CD4-positive, alpha-beta memory T cell (primary cell): ENCODE results near the gene ERI3. TPM values are rescaled to one million over a fixed set of nuclear protein-coding genes. Genes with fewer than 3 reads are reported as not detected.

Experiments
- CTCF ChIA-PET: fragments of 350-600 bp; sonication (Branson Sonifier 250); formaldehyde crosslinking; loops from one replicate; lab custom pipeline; 2021; ENCODE audit warnings: inconsistent platforms; ENCODE audit not compliant: partially characterized antibody; lab: Charles Lee
- POLR2A ChIA-PET: fragments of 350-600 bp; sonication (Branson Sonifier 250); formaldehyde crosslinking; loops from one replicate; lab custom pipeline; 2021; ENCODE audit not compliant: partially characterized antibody; lab: Charles Lee
- DNase-seq, 5 donors: peaks; one replicate each; pipeline versions ENCODE4 v3.0.0 to v3.0.0-alpha.2; 2020 to 2022; ENCODE audit warnings: mixed read lengths in 1 of 5
- H3K27ac ChIP-seq: one replicate; pipeline ENCODE4 v1.7.0; 2013; ENCODE audit warnings: low read depth, low read length
- H3K27me3 ChIP-seq: 2 replicates; pipeline ENCODE4 v1.7.0; 2013; ENCODE audit warnings: mild to moderate bottlenecking, low read length, moderate library complexity; ENCODE audit not compliant: insufficient read depth
- H3K36me3 ChIP-seq: 2 replicates; pipeline ENCODE4 v1.7.0; 2013; ENCODE audit warnings: mild to moderate bottlenecking, low read length, moderate library complexity; ENCODE audit not compliant: insufficient read depth
- H3K4me1 ChIP-seq: 2 replicates; pipeline ENCODE4 v1.7.0; 2013; ENCODE audit warnings: mild to moderate bottlenecking, low read length, moderate library complexity; ENCODE audit not compliant: insufficient read depth
- H3K4me3 ChIP-seq, 2 donors: one replicate each; pipeline ENCODE4 v1.7.0; 2013; ENCODE audit warnings: low read length in 2 of 2, mild to moderate bottlenecking in 1 of 2
- H3K9me3 ChIP-seq, 2 donors: one replicate each; pipeline ENCODE4 v1.7.0; 2013; ENCODE audit warnings: low read length in 2 of 2, control low read depth in 1 of 2; ENCODE audit not compliant: control insufficient read depth in 1 of 2
- H3K27ac Mint-ChIP-seq, 7 donors: one replicate each; pipeline ENCODE4 v1.8.0; 2020 to 2021; ENCODE audit warnings: mixed read lengths in 7 of 7, mild to moderate bottlenecking in 6 of 7, inconsistent platforms in 3 of 7, moderate library complexity in 3 of 7
- H3K27me3 Mint-ChIP-seq, 2 donors: one replicate each; pipeline ENCODE4 v1.8.0; 2020 to 2021; ENCODE audit warnings: mixed read lengths in 2 of 2
- H3K36me3 Mint-ChIP-seq, 2 donors: one replicate each; pipeline ENCODE4 v1.8.0; 2020 to 2021; ENCODE audit warnings: mixed read lengths in 2 of 2, inconsistent platforms in 1 of 2, mild to moderate bottlenecking in 1 of 2
- H3K4me1 Mint-ChIP-seq, 4 donors: one replicate each; pipeline ENCODE4 v1.8.0; 2020 to 2021; ENCODE audit warnings: mixed read lengths in 4 of 4, mild to moderate bottlenecking in 1 of 4
- H3K4me3 Mint-ChIP-seq, 8 donors: one replicate each; pipeline ENCODE4 v1.8.0; 2020 to 2021; ENCODE audit warnings: mixed read lengths in 8 of 8, mild to moderate bottlenecking in 7 of 8, moderate library complexity in 6 of 8, inconsistent platforms in 3 of 8
- H3K9me3 Mint-ChIP-seq, 8 donors: one replicate each; pipeline ENCODE4 v1.8.0; 2020 to 2021; ENCODE audit warnings: mixed read lengths in 8 of 8, mild to moderate bottlenecking in 5 of 8, inconsistent platforms in 3 of 8, moderate library complexity in 1 of 8
- intact Hi-C: fragments of 100-400 bp; cut with micrococcal nuclease; formaldehyde crosslinking; loops from one replicate; pipeline ENCODE4 v1.15.1; 2023
- polyA plus RNA-seq, 2 donors: library from polyadenylated mRNA; unstranded; fragments of 300-500 nt; fragmentation: Illumina TruSeq; gene quantifications; one replicate each; pipeline ENCODE4 v1.2.3, GENCODE V29; 2021
- total RNA-seq, 2 experiments: library from RNA; stranded (reverse); gene quantifications; one replicate each; pipeline ENCODE4 v1.2.3, GENCODE V29; 2021

ERI3 gene
- total and polyA plus RNA-seq, 4 experiments from 2014 or later = 26.4 to 59.4 (median 31.7) TPM

DNA sequence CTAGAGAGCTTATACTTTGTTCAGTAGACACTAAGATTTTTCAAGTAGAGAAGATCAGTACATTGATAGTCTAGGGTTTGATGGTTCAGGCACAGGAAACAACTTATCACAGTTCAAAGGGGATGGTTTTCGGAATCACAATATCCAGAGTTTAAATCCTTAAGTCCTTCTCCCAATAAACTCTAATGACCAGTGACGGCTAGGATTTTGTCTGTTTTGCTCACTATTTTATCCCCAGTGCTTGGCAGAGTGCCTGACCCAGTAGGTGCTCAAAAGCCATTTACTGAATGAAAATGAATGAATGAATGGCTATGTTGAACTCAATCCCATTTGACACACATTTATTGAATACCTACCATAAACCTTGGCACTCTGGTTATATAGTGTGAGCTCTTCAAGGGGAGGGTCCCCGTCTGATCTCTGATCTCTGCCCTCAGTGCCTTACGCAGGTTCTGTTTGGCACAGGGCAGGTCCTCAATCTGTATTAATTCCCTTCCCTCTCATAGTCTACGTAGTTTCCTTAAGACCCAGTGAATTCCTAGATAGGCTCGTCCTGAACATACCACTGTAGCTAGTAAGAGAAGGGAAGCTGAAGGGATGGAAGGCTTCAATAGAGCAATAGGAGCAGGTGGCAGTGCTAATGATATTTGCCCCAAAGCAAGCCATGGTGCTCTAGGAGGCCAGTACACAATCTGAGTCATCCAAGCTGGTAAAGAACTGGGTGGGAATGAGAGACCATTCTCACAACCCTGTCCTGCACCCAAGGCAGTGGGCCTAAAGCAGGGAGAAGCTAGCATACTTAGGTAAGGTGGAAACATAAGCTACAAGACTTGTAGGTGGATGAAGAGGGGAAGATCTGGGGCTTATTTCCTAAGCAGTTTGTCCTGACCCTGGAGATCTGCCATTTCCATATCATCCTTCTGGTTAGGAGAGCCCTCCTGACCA lies 88.4 kb downstream of the ERI3 start:
- intact Hi-C loops = no loop called here
- no peaks in the 10 kb centered on the region for H3K9me3 Mint-ChIP-seq
- no peaks in the 10 kb centered on the region for H3K27me3 ChIP-seq
- H3K27me3 Mint-ChIP-seq = no peaks in the 10 kb centered on the region
- H3K27ac ChIP-seq = no peak overlapping the region
- ChIA-PET POLR2A (no interaction called here), CTCF (no interaction called here)
- DNase-seq = no peak
- H3K36me3 ChIP-seq = no peaks in the 10 kb centered on the region
- H3K4me3 ChIP-seq = no peak overlapping the region
- H3K4me1 ChIP-seq = no peaks in the 10 kb centered on the region
- H3K27ac Mint-ChIP-seq = no peak overlapping the region
- no peak overlapping the region for H3K4me3 Mint-ChIP-seq
- peaks cover 0 to 10% (median 0%) of the 10 kb centered on the region in 4 donors for H3K4me1 Mint-ChIP-seq
- H3K36me3 Mint-ChIP-seq = peaks cover 5 to 22% of the 10 kb centered on the region in 2 donors
- no peaks in the 10 kb centered on the region for H3K9me3 ChIP-seq

DNA sequence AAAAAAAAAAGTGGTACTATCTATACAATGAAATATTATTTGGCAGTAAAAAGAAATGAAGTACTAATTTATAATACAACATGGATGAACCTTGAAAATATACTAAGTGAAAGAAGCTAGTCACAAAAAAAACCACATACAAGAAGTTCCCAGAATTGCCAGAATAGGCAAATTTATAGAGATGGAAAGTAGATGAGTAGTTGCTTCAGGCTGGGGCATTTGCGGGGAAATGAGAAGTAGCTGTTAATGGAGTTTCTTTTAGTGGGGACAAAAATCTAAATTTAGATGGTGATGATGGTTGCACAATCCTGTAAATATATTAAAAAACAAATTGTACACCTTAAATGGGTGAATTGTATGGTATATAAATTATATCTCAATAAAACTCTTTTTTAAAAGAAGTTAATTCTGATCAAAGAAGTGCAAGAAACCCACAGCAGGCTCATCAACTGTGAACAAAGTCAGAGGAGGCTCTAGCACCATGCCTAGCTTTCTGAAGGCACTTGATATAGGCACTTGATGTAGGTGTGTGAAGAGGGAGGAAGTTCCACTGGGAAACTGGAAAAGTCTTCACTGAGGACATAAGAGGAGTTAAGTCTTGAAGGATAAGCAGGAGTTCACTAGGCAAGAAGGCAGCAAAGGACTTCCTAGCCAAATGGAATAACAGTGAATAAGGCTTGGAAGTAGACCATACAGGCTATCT lies 89.2 kb downstream of the ERI3 start:
- Histone ChIP-seq H3K4me3 (no peak overlapping the region), H3K36me3 (no peaks in the 10 kb centered on the region), H3K4me1 (no peaks in the 10 kb centered on the region), H3K9me3 (no peaks in the 10 kb centered on the region), H3K27me3 (no peaks in the 10 kb centered on the region), H3K27ac (no peak overlapping the region)
- H3K27ac Mint-ChIP-seq = no peak overlapping the region
- H3K4me3 Mint-ChIP-seq = no peak overlapping the region
- peaks cover 5 to 29% of the 10 kb centered on the region in 2 donors for H3K36me3 Mint-ChIP-seq
- ChIA-PET POLR2A (no interaction called here), CTCF (no interaction called here)
- no peak for DNase-seq
- no peaks in the 10 kb centered on the region for H3K27me3 Mint-ChIP-seq
- H3K4me1 Mint-ChIP-seq = peaks cover 0 to 10% (median 0%) of the 10 kb centered on the region in 4 donors
- no peaks in the 10 kb centered on the region for H3K9me3 Mint-ChIP-seq
- intact Hi-C loops = no loop called here

DNA sequence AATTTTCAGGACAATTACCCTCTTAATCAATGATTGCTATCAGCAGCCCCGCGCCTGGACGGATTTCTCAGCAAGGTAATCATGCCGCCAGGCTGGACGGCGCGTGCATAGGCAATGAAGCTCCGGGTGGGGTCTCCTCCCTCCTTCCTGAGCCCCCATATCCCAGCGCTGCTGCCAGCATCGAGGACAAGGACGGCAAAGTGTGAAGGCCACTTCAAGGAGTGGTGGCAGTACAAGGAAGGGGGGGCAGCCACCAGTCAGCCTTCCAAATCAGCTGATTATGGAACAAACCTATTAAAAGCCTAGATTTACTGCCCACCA lies 90.6 kb downstream of the ERI3 start:
- Histone ChIP-seq H3K27ac (no peak overlapping the region), H3K4me3 (no peak overlapping the region), H3K36me3 (no peaks in the 10 kb centered on the region), H3K4me1 (no peaks in the 10 kb centered on the region), H3K27me3 (no peaks in the 10 kb centered on the region), H3K9me3 (no peaks in the 10 kb centered on the region)
- POLR2A ChIA-PET = no interaction called here
- no peak for DNase-seq
- H3K4me1 Mint-ChIP-seq = peaks cover 0 to 8% (median 0%) of the 10 kb centered on the region in 4 donors
- CTCF ChIA-PET = no interaction called here
- no peaks in the 10 kb centered on the region for H3K9me3 Mint-ChIP-seq
- H3K27ac Mint-ChIP-seq = peak overlapping the region in 1 of 7 donors; percentile 73
- H3K36me3 Mint-ChIP-seq = peaks cover 4 to 28% of the 10 kb centered on the region in 2 donors
- H3K4me3 Mint-ChIP-seq = no peak overlapping the region
- intact Hi-C loops = no loop called here
- H3K27me3 Mint-ChIP-seq = no peaks in the 10 kb centered on the region

GRCh38 chr1:44263568-44264450 lies 91.2 kb downstream of the ERI3 start:
- no peaks in the 10 kb centered on the region for H3K27me3 ChIP-seq
- Mint-ChIP-seq H3K27ac (peak overlapping the region in 4 of 7 donors; percentile 7 to 73 (median 14)), H3K4me1 (peaks cover 0 to 7% (median 0%) of the 10 kb centered on the region in 4 donors), H3K36me3 (peaks cover 4 to 22% of the 10 kb centered on the region in 2 donors), H3K4me3 (no peak overlapping the region), H3K9me3 (no peaks in the 10 kb centered on the region), H3K27me3 (no peaks in the 10 kb centered on the region)
- H3K36me3 ChIP-seq = no peaks in the 10 kb centered on the region
- ChIA-PET POLR2A (no interaction called here), CTCF (no interaction called here)
- no peak for DNase-seq
- intact Hi-C loops = no loop called here
- H3K9me3 ChIP-seq = no peaks in the 10 kb centered on the region
- no peak overlapping the region for H3K27ac ChIP-seq
- no peaks in the 10 kb centered on the region for H3K4me1 ChIP-seq
- no peak overlapping the region for H3K4me3 ChIP-seq

GRCh38 chr1:44262816-44263567 lies 92.1 kb downstream of the ERI3 start:
- H3K27ac Mint-ChIP-seq = peak overlapping the region in 3 of 7 donors; percentile 11 to 36 (median 15)
- intact Hi-C loops = no loop called here

DNA sequence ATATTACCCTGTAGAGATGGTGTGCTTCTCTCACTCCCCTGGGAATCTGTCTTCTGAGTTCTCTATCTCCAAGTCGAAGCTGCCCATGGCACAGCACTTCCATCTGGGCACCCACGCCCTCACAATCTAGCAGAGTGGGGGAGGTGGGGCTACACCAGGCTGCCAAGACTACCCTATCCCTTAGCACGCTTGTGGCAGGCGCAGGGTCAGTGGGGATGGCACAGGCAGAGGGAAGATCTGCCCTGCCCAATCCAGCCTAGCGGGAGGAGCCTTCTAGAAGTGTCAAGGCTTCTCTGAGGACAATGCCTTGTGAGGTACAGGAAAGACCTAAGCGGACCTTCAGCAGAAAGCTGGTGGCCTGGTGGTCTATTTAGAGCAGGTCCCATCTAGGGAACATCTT lies 92.6 kb downstream of the ERI3 start:
- Histone ChIP-seq H3K27ac (no peak overlapping the region), H3K36me3 (no peaks in the 10 kb centered on the region), H3K4me3 (no peak overlapping the region), H3K4me1 (no peaks in the 10 kb centered on the region), H3K27me3 (no peaks in the 10 kb centered on the region), H3K9me3 (no peaks in the 10 kb centered on the region)
- intact Hi-C loops = no loop called here
- no peak for DNase-seq
- H3K36me3 Mint-ChIP-seq = peaks cover 11 to 25% of the 10 kb centered on the region in 2 donors
- no peaks in the 10 kb centered on the region for H3K27me3 Mint-ChIP-seq
- H3K27ac Mint-ChIP-seq = peak overlapping the region in 2 of 7 donors; percentile 15 to 52
- ChIA-PET POLR2A (no interaction called here), CTCF (no interaction called here)
- peaks cover 0 to 7% (median 0%) of the 10 kb centered on the region in 4 donors for H3K4me1 Mint-ChIP-seq
- H3K9me3 Mint-ChIP-seq = no peaks in the 10 kb centered on the region
- no peak overlapping the region for H3K4me3 Mint-ChIP-seq

More at GRCh38 chr1:44262816-44263567, 92.1 kb downstream of the ERI3 start:
- Histone ChIP-seq H3K36me3 (no peaks in the 10 kb centered on the region), H3K27ac (no peak overlapping the region), H3K4me1 (no peaks in the 10 kb centered on the region), H3K9me3 (no peaks in the 10 kb centered on the region), H3K27me3 (no peaks in the 10 kb centered on the region), H3K4me3 (no peak overlapping the region)
- ChIA-PET CTCF (no interaction called here), POLR2A (no interaction called here)
- Mint-ChIP-seq H3K9me3 (no peaks in the 10 kb centered on the region), H3K4me1 (peaks cover 0 to 7% (median 0%) of the 10 kb centered on the region in 4 donors), H3K27me3 (no peaks in the 10 kb centered on the region), H3K4me3 (no peak overlapping the region), H3K36me3 (peaks cover 7 to 25% of the 10 kb centered on the region in 2 donors)
- no peak for DNase-seq
